ENCODE measurements around the gene AURKB. TPM values are rescaled to one million over a fixed set of nuclear protein-coding genes. Genes with fewer than 3 reads are reported as not detected.

The AURKB gene
- total and polyA plus RNA-seq, 10 donors: 2.4 to 30.9 (median 10.5) TPM

- H3K27me3 ChIP-seq (replicated peaks in 1 of 7): no peaks in the 10 kb centered on the region
- TF ChIP-seq POLR2AphosphoS5 (IDR thresholded peaks at IDR 0.05) (no peak), CTCF (IDR thresholded peaks at IDR 0.05 in 8 of 11, conservative IDR thresholded peaks at IDR 0.05 in 3 of 11) (no peak), POLR2A (IDR thresholded peaks at IDR 0.05) (no peak)
- H3K27ac ChIP-seq: peak overlapping the region in 3 of 8 donors; percentile 13 to 56 (median 20)
- H3K9me3 ChIP-seq: no peaks in the 10 kb centered on the region
- H3K4me1 ChIP-seq: peaks cover 0 to 59% (median 30%) of the 10 kb centered on the region in 6 donors
- peaks cover 0 to 69% (median 42%) of the 10 kb centered on the region in 6 donors for H3K36me3 ChIP-seq
- no peak overlapping the region for H3K4me3 ChIP-seq
- 82 to 94% (median 86%) methylated on average over 5 of the region's 5 CpGs for WGBS, 5 donors
- intact Hi-C loops (cut with DNase I; ENCODE audit: low total_unique reads): no loop called here
- no peak for DNase-seq
These were observed 33.5 kb upstream of the AURKB start for GRCh38 chr17:8243827-8244226.

- H3K9me3 ChIP-seq: no peaks in the 10 kb centered on the region
- no peak overlapping the region for H3K4me3 ChIP-seq
- no peaks in the 10 kb centered on the region for H3K27me3 ChIP-seq (replicated peaks in 1 of 7)
- intact Hi-C loops (cut with DNase I; ENCODE audit: low total_unique reads): no loop called here
- H3K4me1 ChIP-seq: peaks cover 0 to 24% (median 0%) of the 10 kb centered on the region in 6 donors
- peaks cover 13 to 99% (median 91%) of the 10 kb centered on the region in 6 donors for H3K36me3 ChIP-seq
- WGBS, 5 donors: 76 to 89% (median 87%) methylated on average over 4 of the region's 4 CpGs
- no peak overlapping the region for H3K27ac ChIP-seq
- no peak for DNase-seq
- no peak for TF ChIP-seq POLR2A (IDR thresholded peaks at IDR 0.05)
- no peak for TF ChIP-seq POLR2AphosphoS5 (IDR thresholded peaks at IDR 0.05)
- TF ChIP-seq CTCF (IDR thresholded peaks at IDR 0.05 in 8 of 11, conservative IDR thresholded peaks at IDR 0.05 in 3 of 11): no peak
These were observed 27.5 kb upstream of the AURKB start for GRCh38 chr17:8237886-8238285.

GRCh38 chr17:8237175-8237574 lies 26.8 kb upstream of the AURKB start:
- no peak for DNase-seq
- no peaks in the 10 kb centered on the region for H3K27me3 ChIP-seq (replicated peaks in 1 of 7)
- H3K36me3 ChIP-seq: peaks cover 13 to 100% (median 98%) of the 10 kb centered on the region in 6 donors
- H3K9me3 ChIP-seq: no peaks in the 10 kb centered on the region
- intact Hi-C loops (cut with DNase I; ENCODE audit: low total_unique reads): no loop called here
- WGBS, 5 donors: 92 to 95% (median 93%) methylated on average over 7 of the region's 7 CpGs
- H3K4me1 ChIP-seq: peaks cover 0 to 20% (median 0%) of the 10 kb centered on the region in 6 donors
- no peak overlapping the region for H3K4me3 ChIP-seq
- no peak for TF ChIP-seq CTCF (IDR thresholded peaks at IDR 0.05 in 8 of 11, conservative IDR thresholded peaks at IDR 0.05 in 3 of 11)
- TF ChIP-seq POLR2A (IDR thresholded peaks at IDR 0.05): no peak
- TF ChIP-seq POLR2AphosphoS5 (IDR thresholded peaks at IDR 0.05): no peak
- H3K27ac ChIP-seq: no peak overlapping the region

- DNase-seq: no peak
- Histone ChIP-seq H3K27ac (no peak overlapping the region), H3K9me3 (no peaks in the 10 kb centered on the region), H3K27me3 (replicated peaks in 1 of 7) (no peaks in the 10 kb centered on the region), H3K36me3 (peaks cover 17 to 100% (median 98%) of the 10 kb centered on the region in 6 donors), H3K4me1 (peaks cover 0 to 7% (median 0%) of the 10 kb centered on the region in 6 donors), H3K4me3 (no peak overlapping the region)
- intact Hi-C loops (cut with DNase I; ENCODE audit: low total_unique reads): no loop called here
- TF ChIP-seq POLR2AphosphoS5 (IDR thresholded peaks at IDR 0.05): no peak
- no peak for TF ChIP-seq POLR2A (IDR thresholded peaks at IDR 0.05)
- TF ChIP-seq CTCF (IDR thresholded peaks at IDR 0.05 in 8 of 11, conservative IDR thresholded peaks at IDR 0.05 in 3 of 11): no peak
- WGBS, 5 donors: 93 to 98% (median 95%) methylated on average over 7 of the region's 7 CpGs
These were observed 25.3 kb upstream of the AURKB start for GRCh38 chr17:8235676-8236075.

Data from spleen (tissue), 11 donors.